A673 (cell line): ENCODE data around the gene GSC. TPM values are rescaled to one million over a fixed set of nuclear protein-coding genes. Genes with fewer than 3 reads are reported as not detected.

Experiments used
- BruUV-seq: library from RNA; stranded (reverse); fragments of 400-500 nt; replicated peaks from 2 replicates; lab custom pipeline; 2021; lab: Mats Ljungman, UMichigan
- CTCF ChIA-PET: fragments of 300-600 bp; sonication (Branson Sonifier 250); formaldehyde crosslinking; loops from one replicate; lab custom pipeline; 2022; ENCODE audit warnings: antibody characterized with exemption; lab: Charles Lee
- POLR2A ChIA-PET: fragments of 300-600 bp; sonication (Branson Sonifier 250); formaldehyde crosslinking; loops from one replicate; lab custom pipeline; 2022; ENCODE audit warnings: antibody characterized with exemption; ENCODE audit not compliant: low non-redundant PET; lab: Charles Lee
- DNase-seq: peaks from one replicate; pipeline ENCODE4 v3.0.0-alpha.2; 2015; ENCODE audit warnings: low spot score
- H3K27ac ChIP-seq: fragments of 200-600 bp; sonication (generic); 2 replicates; pipeline ENCODE4 v1.5.1; 2016; ENCODE audit warnings: mixed run types, low read depth, mild to moderate bottlenecking, mixed read lengths, antibody characterized with exemption, low read length; ENCODE audit not compliant: poor library complexity, severe bottlenecking
- H3K27me3 ChIP-seq: fragments of 200-600 bp; sonication (generic); replicated peaks from 2 replicates; pipeline ENCODE4 v1.6.1; 2017; ENCODE audit warnings: mixed run types, low read depth, mild to moderate bottlenecking, mixed read lengths, antibody characterized with exemption, low read length; ENCODE audit not compliant: insufficient read depth, poor library complexity
- H3K36me3 ChIP-seq: fragments of 200-600 bp; sonication (generic); 2 replicates; pipeline ENCODE4 v1.6.1; 2016; ENCODE audit warnings: mixed run types, mild to moderate bottlenecking, mixed read lengths, antibody characterized with exemption, low read length; ENCODE audit not compliant: insufficient read depth, poor library complexity, severe bottlenecking
- H3K4me1 ChIP-seq: fragments of 200-600 bp; sonication (generic); 2 replicates; pipeline ENCODE4 v1.6.1; 2017; ENCODE audit warnings: mixed run types, mild to moderate bottlenecking, mixed read lengths, antibody characterized with exemption, low read length; ENCODE audit not compliant: insufficient read depth, poor library complexity, severe bottlenecking
- H3K4me3 ChIP-seq: fragments of 200-600 bp; sonication (generic); 2 replicates; pipeline ENCODE4 v1.5.1; 2016; ENCODE audit warnings: low read depth, mixed run types, mild to moderate bottlenecking, mixed read lengths, low read length; ENCODE audit not compliant: poor library complexity, severe bottlenecking
- H3K9me3 ChIP-seq: fragments of 200-600 bp; sonication (generic); 2 replicates; pipeline ENCODE4 v1.6.1; 2016; ENCODE audit warnings: mixed run types, low read depth, mild to moderate bottlenecking, mixed read lengths, antibody characterized with exemption, low read length; ENCODE audit not compliant: poor library complexity, severe bottlenecking
- EZH2 ChIP-seq: fragments of 200-600 bp; sonication (generic); IDR thresholded peaks from 2 replicates; pipeline ENCODE4 v1.6.1; 2017; ENCODE audit warnings: borderline replicate concordance, low read depth, mild to moderate bottlenecking, mixed read lengths, antibody characterized with exemption, low read length; ENCODE audit not compliant: poor library complexity, severe bottlenecking
- intact Hi-C: fragments of 100-400 bp; cut with micrococcal nuclease; formaldehyde crosslinking; loops from one replicate; pipeline ENCODE4 v1.10.0; 2022; ENCODE audit not compliant: unreplicated experiment
- total RNA-seq: library from RNA; stranded (reverse); gene quantifications from 2 replicates; pipeline ENCODE4 v1.2.3, GENCODE V29; 2021
- TF ChIP-seq, protein P1 (sequence below): fragments of 300-800, 200-600 bp; sonication (generic); conservative IDR thresholded peaks from 2 replicates; pipeline ENCODE4 v1.5.1; 2017; ENCODE audit warnings: low read depth, mild to moderate bottlenecking, antibody characterized with exemption, low read length, moderate library complexity, mixed read lengths

GSC gene
- total RNA-seq, 1 experiment from 2014 or later = 4.2 TPM

DNA sequence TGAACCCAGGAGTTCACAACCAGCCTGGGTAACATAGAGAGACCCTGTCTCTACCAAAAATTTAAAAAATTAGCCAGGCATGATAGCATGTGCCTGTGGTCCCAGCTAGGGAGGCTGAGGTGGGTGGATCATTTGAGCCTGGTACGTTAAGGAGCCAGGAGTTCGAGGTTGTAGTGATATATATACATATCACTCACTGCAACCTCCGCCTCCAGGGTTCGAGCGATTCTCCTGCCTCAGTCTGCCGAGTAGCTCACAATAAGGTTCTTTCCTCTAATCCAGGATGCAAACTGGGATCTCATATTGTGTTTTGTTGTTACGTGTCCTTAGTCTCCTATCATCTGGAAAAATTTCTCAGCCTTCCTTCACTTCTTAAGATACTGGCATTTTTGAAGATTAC, 24.0 kb upstream of the GSC start:
- Histone ChIP-seq H3K4me3 (no peak overlapping the region), H3K27me3 (no peaks in the 10 kb centered on the region), H3K4me1 (no peaks in the 10 kb centered on the region), H3K27ac (no peak overlapping the region), H3K9me3 (no peaks in the 10 kb centered on the region), H3K36me3 (no peaks in the 10 kb centered on the region)
- ChIA-PET CTCF (no interaction called here), POLR2A (no interaction called here)
- intact Hi-C loops = no loop called here
- no TSS peak for BruUV-seq
- DNase-seq = no peak
- TF ChIP-seq, protein P1, sequence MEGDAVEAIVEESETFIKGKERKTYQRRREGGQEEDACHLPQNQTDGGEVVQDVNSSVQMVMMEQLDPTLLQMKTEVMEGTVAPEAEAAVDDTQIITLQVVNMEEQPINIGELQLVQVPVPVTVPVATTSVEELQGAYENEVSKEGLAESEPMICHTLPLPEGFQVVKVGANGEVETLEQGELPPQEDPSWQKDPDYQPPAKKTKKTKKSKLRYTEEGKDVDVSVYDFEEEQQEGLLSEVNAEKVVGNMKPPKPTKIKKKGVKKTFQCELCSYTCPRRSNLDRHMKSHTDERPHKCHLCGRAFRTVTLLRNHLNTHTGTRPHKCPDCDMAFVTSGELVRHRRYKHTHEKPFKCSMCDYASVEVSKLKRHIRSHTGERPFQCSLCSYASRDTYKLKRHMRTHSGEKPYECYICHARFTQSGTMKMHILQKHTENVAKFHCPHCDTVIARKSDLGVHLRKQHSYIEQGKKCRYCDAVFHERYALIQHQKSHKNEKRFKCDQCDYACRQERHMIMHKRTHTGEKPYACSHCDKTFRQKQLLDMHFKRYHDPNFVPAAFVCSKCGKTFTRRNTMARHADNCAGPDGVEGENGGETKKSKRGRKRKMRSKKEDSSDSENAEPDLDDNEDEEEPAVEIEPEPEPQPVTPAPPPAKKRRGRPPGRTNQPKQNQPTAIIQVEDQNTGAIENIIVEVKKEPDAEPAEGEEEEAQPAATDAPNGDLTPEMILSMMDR = no peak
- no peak for TF ChIP-seq EZH2

DNA sequence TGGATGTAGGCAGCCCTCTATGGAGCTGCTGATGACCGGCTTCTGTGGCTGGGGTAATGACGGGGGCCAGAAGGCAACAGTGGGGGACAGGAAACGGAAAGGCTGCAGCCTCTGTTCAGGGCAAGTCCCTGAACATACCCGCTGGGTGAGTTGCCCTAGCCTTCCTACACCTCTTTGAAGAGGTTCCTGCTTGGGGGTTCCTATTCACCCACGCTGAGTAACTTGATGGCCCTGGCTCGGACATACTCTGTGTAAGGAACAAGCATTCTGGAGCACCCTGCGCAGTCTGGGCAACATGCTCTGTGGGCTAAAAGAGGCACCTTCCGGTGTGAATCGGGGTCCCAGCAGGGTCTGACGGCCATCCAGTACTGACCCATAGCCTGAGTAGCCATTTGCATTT, 17.7 kb upstream of the GSC start:
- no peak overlapping the region for H3K4me3 ChIP-seq

DNA sequence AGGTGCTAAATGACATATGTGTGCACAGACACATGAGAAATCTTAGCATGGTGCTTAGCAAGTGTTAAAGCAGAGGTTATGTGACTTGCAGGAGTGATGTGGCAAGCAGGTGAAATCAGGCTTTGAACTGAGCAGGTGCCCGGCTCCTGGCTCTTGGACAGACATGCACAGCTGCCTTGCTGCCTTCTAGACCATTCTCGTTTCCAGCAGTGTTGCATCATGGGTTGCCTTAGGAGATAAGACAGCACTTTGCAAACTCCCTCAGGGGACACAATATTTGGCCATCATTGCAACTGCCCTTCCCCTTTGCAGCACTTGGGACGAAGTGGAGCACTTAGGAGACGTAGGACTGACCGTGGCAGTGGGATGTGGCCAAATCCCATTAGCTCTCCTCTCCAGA, 17.2 kb upstream of the GSC start:
- ChIA-PET CTCF (no interaction called here), POLR2A (no interaction called here)
- no peaks in the 10 kb centered on the region for H3K9me3 ChIP-seq
- H3K4me1 ChIP-seq = no peaks in the 10 kb centered on the region
- intact Hi-C loops = no loop called here
- H3K27me3 ChIP-seq = no peaks in the 10 kb centered on the region
- H3K36me3 ChIP-seq = no peaks in the 10 kb centered on the region
- no TSS peak for BruUV-seq
- no peak for TF ChIP-seq EZH2
- TF ChIP-seq, protein P1 = no peak
- no peak overlapping the region for H3K4me3 ChIP-seq
- no peak overlapping the region for H3K27ac ChIP-seq
- no peak for DNase-seq

More for the DNA sequence above, 17.7 kb upstream of the GSC start:
- intact Hi-C loops = no loop called here
- no peaks in the 10 kb centered on the region for H3K9me3 ChIP-seq
- CTCF ChIA-PET = no interaction called here
- no peaks in the 10 kb centered on the region for H3K4me1 ChIP-seq
- BruUV-seq = no TSS peak
- POLR2A ChIA-PET = no interaction called here
- DNase-seq = no peak
- TF ChIP-seq, protein P1 = no peak
- no peak for TF ChIP-seq EZH2
- no peaks in the 10 kb centered on the region for H3K36me3 ChIP-seq
- no peaks in the 10 kb centered on the region for H3K27me3 ChIP-seq
- no peak overlapping the region for H3K27ac ChIP-seq
